DMS79 treated with DMSO at 0.1 percent for 48 hours (cell line): ENCODE measurements around the gene EPHB3.
"Not testable (repeated sequence)": the region's sequence is repeated elsewhere in the genome, so short reads cannot be mapped to it uniquely, and the experiment has no call there.

Source experiments
- DNase-seq: peaks from one replicate; lab custom pipeline; 2025; lab: John Stamatoyannopoulos, UW

The EPHB3 gene

GRCh38 chr3:184600685-184601377, 39.2 kb downstream of the EPHB3 start:
- DNase-seq = no peak

- no peak for DNase-seq
These were observed 40.2 kb downstream of the EPHB3 start for GRCh38 chr3:184601576-184602371.

- peak; percentile 13 for DNase-seq
These were observed 41.0 kb downstream of the EPHB3 start for GRCh38 chr3:184602372-184603150.

GRCh38 chr3:184603151-184604030, 41.8 kb downstream of the EPHB3 start:
- no peak for DNase-seq

- peak; percentile 19 for DNase-seq
These were observed 42.5 kb downstream of the EPHB3 start for GRCh38 chr3:184604039-184604601.

GRCh38 chr3:184604615-184605290, 43.2 kb downstream of the EPHB3 start:
- peak; percentile 5 for DNase-seq

- no peak for DNase-seq
These were observed 46.6 kb downstream of the EPHB3 start for GRCh38 chr3:184608209-184608608.

GRCh38 chr3:184609476-184610244, 48.1 kb downstream of the EPHB3 start:
- DNase-seq = no peak

GRCh38 chr3:184610245-184610871, 48.8 kb downstream of the EPHB3 start:
- DNase-seq = no peak

GRCh38 chr3:184611607-184612281, 50.2 kb downstream of the EPHB3 start:
- no peak for DNase-seq

GRCh38 chr3:184615396-184615795, 53.8 kb downstream of the EPHB3 start:
- DNase-seq = no peak

- DNase-seq = no peak
These were observed 54.9 kb downstream of the EPHB3 start for GRCh38 chr3:184616436-184616835.

- not testable (repeated sequence) for DNase-seq
These were observed 55.7 kb downstream of the EPHB3 start for GRCh38 chr3:184617306-184617705.

GRCh38 chr3:184618811-184619210, 57.2 kb downstream of the EPHB3 start:
- DNase-seq = no peak

GRCh38 chr3:184619369-184619768, 57.8 kb downstream of the EPHB3 start:
- DNase-seq = no peak

GRCh38 chr3:184619787-184620430, 58.3 kb downstream of the EPHB3 start:
- no peak for DNase-seq

- DNase-seq = no peak
These were observed 59.0 kb downstream of the EPHB3 start for GRCh38 chr3:184620475-184621119.

- DNase-seq = not testable (repeated sequence)
These were observed 60.6 kb downstream of the EPHB3 start for GRCh38 chr3:184622156-184622555.
